ENCODE results near the gene NEK1. TPM values are rescaled to one million over a fixed set of nuclear protein-coding genes. Genes with fewer than 3 reads are reported as not detected.

NEK1 gene
- total RNA-seq, 1 experiment from 2014 or later, result 12.3 TPM

DNA sequence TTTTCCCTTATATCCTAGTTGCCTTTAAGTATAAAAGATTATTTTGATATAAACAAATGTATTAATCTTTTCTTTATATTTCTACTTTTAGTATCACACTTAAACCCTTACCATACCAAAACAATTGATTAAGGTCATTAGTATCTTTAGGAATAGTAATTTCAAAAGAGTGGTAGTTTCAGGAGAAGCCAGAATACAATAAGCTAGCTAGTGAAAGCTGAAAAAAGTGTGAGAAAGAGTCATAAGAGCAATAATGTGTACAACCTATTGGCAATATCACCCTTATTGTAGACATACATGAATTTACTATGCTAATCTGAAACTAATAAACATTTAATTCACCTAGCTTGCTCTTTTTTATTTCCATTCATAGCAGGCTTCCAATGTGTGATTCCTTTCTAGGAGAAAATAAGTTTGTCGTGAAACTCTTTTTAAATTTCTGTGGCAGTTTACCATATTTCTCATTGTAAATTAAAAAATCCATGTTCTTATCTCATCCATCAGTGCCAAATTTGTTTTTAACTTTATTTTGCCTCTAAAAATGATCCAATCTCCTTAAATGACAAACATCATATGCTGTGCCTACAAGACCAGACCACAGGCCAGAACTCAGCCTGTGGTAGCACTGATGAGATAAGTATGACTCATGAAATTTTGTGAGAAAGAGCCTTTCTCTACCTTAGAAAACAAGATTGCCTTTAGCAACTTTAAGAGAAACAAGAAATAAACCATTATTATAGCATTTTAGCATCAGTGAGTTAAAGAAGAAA lies 8.1 kb downstream of the NEK1 start:
- Mint-ChIP-seq H3K4me1 (no peaks in the 10 kb centered on the region), H3K9me3 (no peaks in the 10 kb centered on the region), H3K27me3 (ENCODE audit: low read depth) (no peaks in the 10 kb centered on the region), H3K36me3 (ENCODE audit: insufficient read depth in 1 of 3, low read depth in 3 of 3) (peaks cover 2 to 13% (median 2%) of the 10 kb centered on the region in 3 experiments; a peak in 6 of 7 replicates), H3K4me3 (no peak overlapping the region), H3K27ac (no peak overlapping the region)
- no peak overlapping the region for H4K5ac ChIP-seq (ENCODE audit: insufficient read length, low read depth, low read length)
- DNase-seq, result no peak
- H4K20me1 ChIP-seq (ENCODE audit: control insufficient read depth, insufficient read depth, insufficient read length), result no peaks in the 10 kb centered on the region
- TF ChIP-seq, protein P1, sequence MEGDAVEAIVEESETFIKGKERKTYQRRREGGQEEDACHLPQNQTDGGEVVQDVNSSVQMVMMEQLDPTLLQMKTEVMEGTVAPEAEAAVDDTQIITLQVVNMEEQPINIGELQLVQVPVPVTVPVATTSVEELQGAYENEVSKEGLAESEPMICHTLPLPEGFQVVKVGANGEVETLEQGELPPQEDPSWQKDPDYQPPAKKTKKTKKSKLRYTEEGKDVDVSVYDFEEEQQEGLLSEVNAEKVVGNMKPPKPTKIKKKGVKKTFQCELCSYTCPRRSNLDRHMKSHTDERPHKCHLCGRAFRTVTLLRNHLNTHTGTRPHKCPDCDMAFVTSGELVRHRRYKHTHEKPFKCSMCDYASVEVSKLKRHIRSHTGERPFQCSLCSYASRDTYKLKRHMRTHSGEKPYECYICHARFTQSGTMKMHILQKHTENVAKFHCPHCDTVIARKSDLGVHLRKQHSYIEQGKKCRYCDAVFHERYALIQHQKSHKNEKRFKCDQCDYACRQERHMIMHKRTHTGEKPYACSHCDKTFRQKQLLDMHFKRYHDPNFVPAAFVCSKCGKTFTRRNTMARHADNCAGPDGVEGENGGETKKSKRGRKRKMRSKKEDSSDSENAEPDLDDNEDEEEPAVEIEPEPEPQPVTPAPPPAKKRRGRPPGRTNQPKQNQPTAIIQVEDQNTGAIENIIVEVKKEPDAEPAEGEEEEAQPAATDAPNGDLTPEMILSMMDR (conservative IDR thresholded peaks at IDR 0.05), result no peak
- no peak overlapping the region for H2BK120ac ChIP-seq (ENCODE audit: low read depth, low read length, poor library complexity, severe bottlenecking)
- H2BK20ac ChIP-seq (ENCODE audit: low read depth, low read length, poor library complexity, severe bottlenecking), result no peak overlapping the region
- H3K4me2 ChIP-seq (ENCODE audit: insufficient read depth, insufficient read length, low read length), result no peak overlapping the region
- H3T11ph ChIP-seq (ENCODE audit: low read length), result no peak overlapping the region
- no peak overlapping the region for H3K27ac ChIP-seq (ENCODE audit: insufficient read length, low read depth, low read length)
- H4K8ac ChIP-seq (replicated peaks; ENCODE audit: insufficient read length, low read depth, low read length), result no peak overlapping the region
- no peak overlapping the region for H3K9ac ChIP-seq (ENCODE audit: extremely low read depth, insufficient read length, low read length)
- no peak overlapping the region for H3K18ac ChIP-seq (ENCODE audit: insufficient read length, low read depth, low read length)
- no peaks in the 10 kb centered on the region for H3K4me1 ChIP-seq (ENCODE audit: insufficient read depth, low read length)
- no peaks in the 10 kb centered on the region for H3K9me3 ChIP-seq (ENCODE audit: control insufficient read depth, low read depth, low read length)
- no peak overlapping the region for H3K56ac ChIP-seq (ENCODE audit: insufficient read length, low read depth, low read length)
- H3K23ac ChIP-seq (ENCODE audit: insufficient read length, low read depth, low read length), result no peak overlapping the region
- H4K91ac ChIP-seq (ENCODE audit: insufficient read length, low read depth, low read length), result no peak overlapping the region
- no peak overlapping the region for H2AK5ac ChIP-seq (ENCODE audit: insufficient read length, low read length)
- H2BK5ac ChIP-seq (ENCODE audit: insufficient read length, low read length), result no peak overlapping the region
- H3K4ac ChIP-seq (ENCODE audit: low read depth, low read length), result no peak overlapping the region
- no peaks in the 10 kb centered on the region for H3K79me1 ChIP-seq (ENCODE audit: insufficient read depth, low read depth, low read length, poor library complexity, severe bottlenecking)
- no peak overlapping the region for H2BK12ac ChIP-seq (ENCODE audit: insufficient read length, low read depth, low read length)
- no peak overlapping the region for H2AFZ ChIP-seq (ENCODE audit: low read length)
- no peak overlapping the region for H3K14ac ChIP-seq (ENCODE audit: insufficient read depth, low read length)
- H3K79me2 ChIP-seq (ENCODE audit: insufficient read depth, low read length), result no peaks in the 10 kb centered on the region
- H2BK15ac ChIP-seq (ENCODE audit: low read depth, low read length), result no peak overlapping the region
- no CpG with 5 or more reads among the region's 1 CpG for whole genome bisulfite sequencing (ENCODE audit: extremely low coverage, insufficient read length, low lambda C conversion rate)
- no peaks in the 10 kb centered on the region for H3K23me2 ChIP-seq (ENCODE audit: insufficient read length, low read depth, low read length, poor library complexity, severe bottlenecking)
- H3K27me3 ChIP-seq (ENCODE audit: insufficient read depth, low read length), result no peaks in the 10 kb centered on the region

Data from H9 (cell line).